ENCODE data around the gene INPP5E. TPM values are rescaled to one million over a fixed set of nuclear protein-coding genes. Genes with fewer than 3 reads are reported as not detected.

INPP5E gene
- total RNA-seq, 1 donor from 2014 or later = 4.0 TPM

DNA sequence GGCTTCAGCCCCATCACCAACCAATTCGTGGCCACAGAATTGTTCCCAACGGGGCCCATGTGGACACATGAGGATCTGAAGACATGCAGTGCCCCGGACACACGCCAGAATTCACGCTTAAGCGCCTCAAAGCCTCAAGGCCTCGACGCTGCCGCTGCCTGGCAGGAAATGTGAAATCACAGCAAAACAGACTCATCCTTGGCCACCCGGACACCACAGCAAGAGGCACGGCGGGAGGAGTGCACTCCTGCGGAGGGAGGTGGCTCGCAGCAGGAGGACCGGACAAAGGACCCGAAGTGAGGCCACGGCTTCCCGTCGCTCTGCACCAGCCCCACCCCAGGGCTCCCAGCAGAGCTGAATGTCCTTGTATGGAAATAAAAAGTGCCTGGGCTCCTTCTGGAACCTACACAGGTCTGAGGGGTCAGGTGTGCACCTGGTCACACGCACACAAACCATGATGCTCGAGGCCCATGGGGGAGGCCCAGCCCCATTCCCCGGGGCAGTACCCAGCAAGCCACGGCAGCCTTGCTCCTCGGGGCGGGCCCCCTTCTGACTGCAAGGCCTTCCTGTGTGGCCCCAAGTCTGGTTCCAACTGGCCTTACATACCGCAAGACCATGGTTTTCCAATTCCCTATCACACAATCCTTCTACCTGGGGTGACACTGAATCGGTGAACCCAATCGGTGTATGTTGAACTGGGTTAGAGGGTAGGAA lies 33.2 kb upstream of the INPP5E start:
- DNase-seq (ENCODE audit: low read depth in 2 of 2) = no peak

DNA sequence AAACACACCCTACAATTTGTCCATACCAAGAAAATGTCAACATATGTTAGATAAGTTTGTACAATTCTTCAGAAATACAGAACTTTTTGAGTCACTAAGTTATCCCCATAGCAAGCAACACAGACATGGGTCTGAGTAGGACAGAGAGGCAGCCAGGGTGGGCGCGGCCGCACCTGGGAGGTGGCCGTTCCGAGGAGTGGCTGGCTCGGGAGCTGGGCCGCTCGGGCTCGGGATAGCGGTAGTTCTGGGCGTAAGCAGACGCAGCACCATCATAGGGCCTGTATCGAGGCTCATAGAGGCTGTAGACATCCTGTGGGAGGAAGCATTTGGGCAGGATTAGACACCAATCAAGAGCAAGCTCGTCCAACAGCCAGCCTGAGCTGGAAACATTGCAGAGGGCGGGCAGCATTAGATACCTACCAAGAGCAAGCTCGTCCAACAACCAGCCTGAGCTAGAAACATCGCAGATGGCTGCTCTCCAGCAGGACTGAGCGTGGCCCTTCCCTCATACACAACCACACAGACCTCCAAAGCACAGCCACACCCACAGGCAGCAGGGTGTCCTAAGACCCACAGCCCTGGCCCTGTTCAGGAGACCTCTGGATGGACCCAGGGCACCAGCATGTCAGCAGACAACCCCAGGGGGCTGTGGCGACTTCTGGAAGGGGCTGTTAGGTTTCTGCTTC lies 32.3 kb upstream of the INPP5E start:
- DNase-seq (ENCODE audit: low read depth in 2 of 2) = no peak

DNA sequence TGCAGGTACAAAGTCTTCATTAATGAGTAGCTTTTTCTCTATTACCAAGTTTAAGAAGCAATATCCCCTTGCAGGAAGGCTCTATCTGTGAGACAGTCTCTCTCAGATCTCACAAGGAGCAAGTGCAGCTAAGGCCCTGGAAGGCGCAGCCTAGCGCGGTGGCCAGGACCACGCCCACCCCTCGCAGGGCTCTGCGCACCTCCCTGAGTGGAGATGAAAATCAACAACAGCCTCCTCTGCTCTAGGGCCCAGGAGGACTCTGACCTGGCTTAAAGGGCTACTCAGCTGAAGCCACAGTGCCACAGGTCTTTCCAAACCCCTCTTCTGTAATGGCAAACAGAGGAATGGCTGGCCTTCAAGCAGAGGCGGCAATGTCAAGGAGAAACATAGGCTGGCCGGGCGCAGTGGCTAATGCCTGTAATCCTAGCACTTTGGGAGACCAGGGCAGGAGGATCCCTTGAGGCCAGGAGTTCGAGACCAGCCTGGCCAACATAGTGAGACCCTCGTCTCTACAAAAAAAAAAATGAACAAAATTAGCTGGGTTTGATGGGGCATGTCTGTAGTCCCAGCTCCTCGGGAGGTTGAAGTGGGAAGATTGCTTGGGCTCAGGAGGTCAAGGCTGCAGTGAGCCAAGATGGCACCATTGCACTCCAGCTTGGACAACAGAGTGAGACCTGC lies 31.3 kb upstream of the INPP5E start:
- DNase-seq (ENCODE audit: low read depth in 2 of 2) = no peak

DNA sequence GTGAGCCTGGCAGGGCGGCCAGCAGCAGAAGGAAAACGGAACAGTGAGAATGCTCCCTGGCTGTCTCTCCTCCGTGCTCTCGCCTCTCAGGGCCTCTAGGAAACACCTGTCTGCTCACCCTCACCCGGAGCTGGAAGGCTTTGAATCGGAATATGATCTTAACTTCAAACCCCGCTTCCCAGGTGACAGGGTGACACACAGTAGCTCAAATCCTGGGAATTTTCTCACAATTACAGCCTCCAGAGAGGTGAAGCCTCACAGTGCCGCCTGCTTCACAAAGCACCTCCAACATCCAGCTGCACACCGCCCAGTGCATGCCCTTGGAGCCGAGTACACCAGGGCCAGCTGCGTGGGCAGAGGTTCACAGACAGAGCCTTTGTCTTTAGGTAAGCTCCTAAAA lies 30.7 kb upstream of the INPP5E start:
- no peak for DNase-seq (ENCODE audit: low read depth in 2 of 2)

DNA sequence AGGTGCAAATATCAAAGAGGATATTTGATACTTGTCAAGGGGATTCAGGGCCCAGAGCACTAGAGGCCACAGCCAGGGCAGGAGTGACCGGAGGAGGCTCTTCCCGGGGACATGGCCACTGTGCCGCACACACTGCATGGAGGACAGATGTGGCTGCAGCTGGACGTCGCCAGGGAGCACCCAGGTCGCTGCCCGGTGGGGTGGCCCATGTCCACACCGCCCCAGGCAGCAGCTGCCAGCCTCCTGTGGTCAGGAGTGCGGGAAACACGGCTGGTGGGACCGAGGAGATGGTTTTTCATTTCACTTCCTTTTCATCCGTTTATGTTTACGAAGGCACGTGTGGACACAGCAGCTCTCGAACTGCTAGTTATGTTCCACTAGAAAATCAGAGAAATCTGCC lies 28.1 kb upstream of the INPP5E start:
- no peak for DNase-seq (ENCODE audit: low read depth in 2 of 2)

DNA sequence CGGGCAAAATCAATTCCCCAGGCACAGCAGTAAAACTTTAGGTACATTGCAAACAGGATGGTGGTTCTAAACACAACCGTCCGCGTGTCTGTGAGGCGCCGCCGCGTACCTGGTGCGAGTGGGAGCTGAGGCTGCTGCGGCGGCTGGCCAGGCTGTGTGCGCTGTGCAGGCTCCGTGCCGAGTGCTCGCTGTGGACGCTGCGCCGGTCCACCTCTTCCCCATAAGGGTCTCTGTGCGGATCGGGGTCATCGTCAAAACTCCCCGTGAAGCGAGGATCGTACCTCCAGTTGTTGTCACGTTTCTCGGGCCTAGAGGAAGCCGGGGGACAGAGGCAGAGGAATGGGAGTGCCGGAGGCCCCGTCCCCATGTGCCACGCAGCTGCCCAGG lies 26.5 kb upstream of the INPP5E start:
- no peak for DNase-seq (ENCODE audit: low read depth in 2 of 2)

DNA sequence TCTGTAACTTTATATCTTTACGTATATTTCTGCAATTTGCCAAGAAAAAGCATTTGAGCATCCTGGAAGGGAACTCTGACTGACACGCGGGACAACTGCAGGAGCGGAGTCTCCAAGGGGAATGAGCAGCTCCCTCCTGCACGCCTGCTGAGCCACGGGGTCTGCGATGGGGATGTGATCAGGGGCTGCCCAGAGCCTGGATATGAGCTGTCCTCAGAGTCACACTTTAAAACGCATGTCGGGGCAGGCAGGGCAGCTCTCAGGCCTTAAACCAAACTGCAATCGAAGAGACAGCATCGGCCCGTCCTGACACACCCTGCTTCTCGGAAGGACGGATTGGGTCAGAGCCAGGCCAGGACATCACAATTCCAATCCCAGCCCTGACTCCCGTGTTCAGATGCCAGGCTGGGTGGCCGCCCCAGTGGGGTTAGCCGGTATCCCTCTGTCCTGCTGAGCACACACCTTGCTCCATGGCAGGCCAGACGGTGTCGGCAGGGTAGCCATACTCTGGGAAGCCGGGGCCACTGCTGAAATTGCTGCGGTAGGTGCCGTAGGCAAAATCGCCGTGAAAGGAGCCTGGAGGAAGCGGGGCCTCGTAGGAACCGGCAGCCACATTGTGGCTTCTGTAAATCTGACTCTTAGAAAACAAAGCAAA lies 26.0 kb upstream of the INPP5E start:
- no peak for DNase-seq (ENCODE audit: low read depth in 2 of 2)

DNA sequence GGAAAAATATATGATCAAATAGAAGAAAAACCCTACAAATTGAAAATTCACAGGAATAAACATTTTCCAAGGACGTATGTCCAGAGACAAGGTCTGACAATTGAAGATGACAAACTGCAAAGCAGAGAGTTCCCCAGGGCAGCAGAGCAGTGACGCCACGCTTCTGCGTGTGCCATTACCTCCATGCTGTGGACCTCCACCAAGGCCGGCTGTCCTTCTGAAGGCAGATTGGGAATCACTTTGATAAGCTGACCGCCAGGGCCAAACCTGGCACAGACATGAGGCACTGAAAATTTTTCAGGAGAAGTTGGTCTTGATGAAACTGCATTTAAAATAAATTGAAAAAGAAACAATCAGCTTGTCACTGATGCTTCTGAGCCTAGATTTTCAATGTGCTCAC lies 24.6 kb upstream of the INPP5E start:
- no peak for DNase-seq (ENCODE audit: low read depth in 2 of 2)

DNA sequence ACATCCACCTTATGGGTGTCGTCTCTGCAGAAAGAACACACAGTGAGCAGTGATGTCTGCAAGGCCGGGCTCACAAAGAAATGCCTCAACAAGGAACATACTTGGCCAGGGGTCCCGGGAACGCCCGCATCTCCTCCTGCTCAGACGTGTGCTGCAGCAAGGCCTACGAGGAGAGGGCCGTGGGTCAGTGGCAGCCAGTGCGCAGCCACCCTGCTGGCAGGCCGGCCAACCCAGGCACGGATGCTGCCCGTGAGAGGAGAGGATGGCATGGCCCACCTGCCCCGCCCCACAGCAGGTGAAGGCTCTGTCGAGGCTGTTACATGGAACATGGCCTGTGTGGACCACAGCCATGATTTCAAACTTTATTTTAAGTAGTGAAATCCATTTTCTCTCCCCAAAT lies 23.9 kb upstream of the INPP5E start:
- no peak for DNase-seq (ENCODE audit: low read depth in 2 of 2)

DNA sequence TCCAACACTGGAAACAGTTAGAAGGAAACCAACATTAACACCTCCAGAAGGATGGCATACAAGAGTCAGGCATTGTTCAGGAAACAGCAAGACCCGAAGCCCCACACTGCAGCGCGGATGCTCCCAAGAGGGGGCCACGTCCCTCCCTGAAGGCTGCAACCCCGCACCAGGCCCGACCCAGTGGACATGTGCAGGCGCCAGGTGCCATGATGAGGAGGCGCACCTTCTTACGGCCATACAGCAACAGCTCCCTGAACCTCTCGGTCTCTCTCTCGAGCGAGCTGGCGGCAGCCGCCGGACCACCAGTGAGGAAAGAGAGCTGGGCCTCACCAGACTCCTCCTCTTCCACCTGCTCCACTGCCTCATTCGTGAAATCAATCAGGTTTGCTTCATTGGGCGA lies 23.0 kb upstream of the INPP5E start:
- DNase-seq (ENCODE audit: low read depth in 2 of 2) = no peak

DNA sequence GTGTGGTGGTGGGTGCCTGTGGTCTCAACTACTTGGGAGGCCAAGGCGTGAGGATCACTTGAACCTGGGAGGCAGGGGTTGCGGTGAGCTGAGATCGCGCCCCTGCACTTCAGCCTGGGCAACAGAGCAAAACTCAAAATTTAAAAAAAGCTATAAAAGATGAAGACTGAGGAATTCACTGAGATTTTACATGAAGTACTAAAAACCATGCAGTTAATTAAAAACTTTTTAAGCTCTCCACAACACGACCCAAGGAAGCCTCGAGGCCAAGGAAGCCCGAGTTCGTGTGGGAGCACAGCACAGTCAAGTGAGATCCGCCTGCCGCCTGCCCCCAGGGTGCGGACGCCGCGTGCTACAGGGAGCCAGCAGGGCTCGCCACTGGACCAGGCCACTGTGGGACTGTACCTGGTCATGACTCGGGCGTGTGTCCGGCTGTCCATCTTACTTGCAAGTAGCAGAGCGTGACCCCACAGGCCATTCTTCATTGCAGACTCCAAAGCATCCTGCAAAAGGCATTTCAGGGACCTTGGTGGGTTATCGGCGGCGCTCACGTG lies 21.2 kb upstream of the INPP5E start:
- DNase-seq (ENCODE audit: low read depth in 2 of 2) = no peak

DNA sequence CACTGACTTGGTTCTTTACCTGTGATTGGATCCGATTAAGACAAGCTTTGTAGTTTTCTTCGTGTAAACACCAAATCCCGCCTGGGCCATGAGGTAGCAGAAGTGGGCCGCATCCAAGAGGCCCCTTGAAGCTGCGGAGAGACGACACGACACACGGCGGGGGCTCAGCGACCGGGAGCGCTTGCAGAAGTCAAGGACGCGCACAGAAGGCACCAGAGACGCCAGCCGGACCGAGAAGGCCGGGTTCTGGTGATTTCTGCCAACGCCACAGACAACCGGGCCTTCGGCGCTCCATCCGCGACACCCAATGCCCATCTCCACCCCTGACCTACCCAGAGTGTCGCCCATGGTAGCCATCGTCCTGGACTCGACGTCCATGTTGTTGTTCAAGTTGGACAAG lies 19.8 kb upstream of the INPP5E start:
- no peak for DNase-seq (ENCODE audit: low read depth in 2 of 2)

DNA sequence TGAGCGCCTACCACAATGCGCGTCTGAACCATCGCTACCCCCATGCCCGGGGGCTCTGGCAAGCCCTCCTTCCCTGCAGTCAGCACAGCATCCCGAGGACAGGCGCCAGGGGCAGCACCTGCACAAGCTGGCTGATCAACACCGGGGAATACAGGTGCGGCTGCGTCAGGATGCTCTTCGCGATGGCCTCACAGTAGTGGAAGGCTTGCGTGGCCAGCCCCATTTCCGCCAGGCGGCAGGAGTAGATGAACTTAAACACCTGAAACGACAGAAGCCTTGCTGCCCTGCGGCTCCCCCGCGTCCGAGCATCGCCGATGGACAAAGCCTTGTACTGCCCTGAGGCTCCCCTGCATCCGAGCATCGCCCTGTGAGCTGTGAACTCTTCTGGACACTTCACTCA lies 17.7 kb upstream of the INPP5E start:
- DNase-seq (ENCODE audit: low read depth in 2 of 2) = no peak

DNA sequence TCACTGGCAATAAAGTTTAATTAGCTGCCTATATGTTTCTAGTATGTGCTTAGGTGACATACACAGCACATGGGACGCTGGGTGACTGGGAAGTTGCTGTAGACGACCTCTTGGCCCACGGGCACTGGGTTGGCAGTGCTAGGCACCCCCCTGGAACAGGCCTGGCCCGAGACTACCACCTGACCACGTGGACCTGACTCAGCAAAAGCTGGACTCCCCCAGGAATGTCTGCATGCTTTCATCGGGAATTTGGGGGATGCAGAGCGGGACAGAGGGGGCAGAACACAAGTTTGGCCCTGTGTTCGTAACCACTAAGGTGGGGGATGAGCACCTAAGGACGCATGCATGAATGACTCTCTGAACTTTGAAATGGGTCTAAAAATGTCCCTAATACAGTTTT lies 16.6 kb upstream of the INPP5E start:
- DNase-seq (ENCODE audit: low read depth in 2 of 2) = no peak

DNA sequence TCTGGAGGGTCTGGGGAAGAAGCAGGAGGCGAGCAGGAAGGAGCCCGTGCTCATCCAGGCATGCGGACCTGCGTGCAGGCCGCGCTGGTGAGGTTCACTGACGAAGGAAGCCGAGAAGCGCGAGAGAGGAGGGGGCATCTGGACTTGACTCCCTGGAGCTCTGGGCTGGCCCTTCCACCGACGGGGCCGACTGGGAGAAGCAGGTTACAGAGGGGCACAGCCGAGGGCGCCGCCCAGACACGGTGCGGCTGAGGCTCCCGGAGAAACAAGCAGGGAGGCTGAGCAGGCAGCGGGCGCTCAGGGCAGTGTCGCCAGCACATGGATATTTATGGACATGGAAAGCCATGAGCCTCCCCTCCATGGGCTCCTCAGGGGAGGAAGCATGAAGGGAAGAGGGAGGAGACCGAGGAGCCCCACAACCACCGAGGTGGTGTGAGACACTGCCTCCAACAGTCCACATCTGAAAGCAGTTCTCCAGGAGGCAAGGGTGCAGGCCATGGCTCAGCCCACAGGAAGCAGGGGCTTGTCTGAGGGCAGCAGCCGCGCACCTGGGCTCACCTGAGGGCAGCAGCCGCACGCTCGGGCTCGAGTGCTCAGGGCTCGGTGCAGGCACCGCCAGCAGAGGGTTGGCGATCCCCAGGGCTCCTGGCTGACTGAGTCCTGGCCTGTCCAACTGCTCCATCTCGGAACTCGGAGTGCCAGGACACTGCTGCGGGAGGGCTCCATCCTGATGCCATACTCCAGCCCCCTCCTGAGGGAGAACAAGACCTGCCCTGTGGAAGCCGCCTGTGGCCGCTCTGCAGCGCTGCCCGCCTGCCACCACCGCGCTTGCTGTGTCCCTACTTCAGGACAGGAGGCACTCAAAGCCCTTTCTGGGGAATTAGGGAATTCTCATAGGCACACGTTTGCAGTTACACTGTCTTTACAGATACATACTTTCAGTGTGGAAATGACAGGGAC lies 15.7 kb upstream of the INPP5E start:
- DNase-seq (ENCODE audit: low read depth in 2 of 2) = no peak

DNA sequence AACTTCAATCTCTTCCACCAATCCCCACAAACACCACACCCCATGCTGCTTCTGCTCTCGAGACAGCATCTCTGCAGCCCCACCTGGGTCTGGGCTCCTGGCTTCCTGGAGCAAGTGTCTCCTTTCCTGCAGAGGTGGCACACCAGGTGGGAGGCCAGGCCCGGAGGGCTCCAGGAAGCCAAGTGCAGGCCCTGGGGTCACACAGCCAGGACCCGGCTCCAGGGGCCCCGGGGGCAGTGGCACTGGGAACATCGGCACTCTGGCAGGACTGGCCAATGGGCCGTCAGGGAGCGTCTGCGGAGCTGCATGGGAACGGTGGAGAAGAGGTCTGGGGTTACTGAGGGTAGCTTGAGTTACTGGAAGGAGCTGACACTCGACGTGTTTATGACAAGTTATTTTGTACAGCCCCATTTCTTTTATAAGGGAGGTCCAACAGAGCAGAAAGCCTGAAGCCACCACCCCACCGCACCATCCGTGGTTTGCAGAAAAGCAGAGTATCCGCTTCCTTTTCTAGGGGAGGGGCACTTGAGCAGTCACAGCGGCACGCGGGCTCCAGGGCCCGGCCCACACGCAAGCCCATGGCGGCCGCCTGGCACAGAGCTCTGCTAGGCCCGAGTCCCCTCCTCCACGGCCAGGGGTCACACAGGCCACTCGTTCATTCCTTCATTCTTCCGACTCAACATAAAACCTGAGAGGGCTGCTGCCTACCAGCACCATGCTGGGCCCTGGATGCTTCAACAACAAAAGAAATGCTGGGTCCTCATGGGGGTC lies 14.6 kb upstream of the INPP5E start:
- no peak for DNase-seq (ENCODE audit: low read depth in 2 of 2)

DNA sequence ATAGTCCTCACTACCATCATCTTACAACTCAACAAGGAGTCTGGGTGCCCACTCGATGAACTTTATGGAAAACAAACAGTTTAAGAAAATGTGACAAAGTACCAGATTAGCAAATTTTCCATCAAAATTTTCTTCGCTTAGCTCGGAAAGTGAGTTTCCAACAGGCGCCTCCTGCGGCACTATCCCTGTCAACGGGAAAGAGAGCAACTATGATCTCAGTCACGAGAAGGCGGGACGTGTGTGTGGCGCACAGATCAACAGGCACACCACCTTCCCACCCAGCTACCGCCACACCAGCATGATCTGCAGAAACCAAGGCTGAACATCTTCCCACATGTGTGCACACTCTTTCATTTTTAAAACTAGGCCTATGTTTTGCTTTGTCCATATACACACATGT lies 13.7 kb upstream of the INPP5E start:
- DNase-seq (ENCODE audit: low read depth in 2 of 2) = no peak

DNA sequence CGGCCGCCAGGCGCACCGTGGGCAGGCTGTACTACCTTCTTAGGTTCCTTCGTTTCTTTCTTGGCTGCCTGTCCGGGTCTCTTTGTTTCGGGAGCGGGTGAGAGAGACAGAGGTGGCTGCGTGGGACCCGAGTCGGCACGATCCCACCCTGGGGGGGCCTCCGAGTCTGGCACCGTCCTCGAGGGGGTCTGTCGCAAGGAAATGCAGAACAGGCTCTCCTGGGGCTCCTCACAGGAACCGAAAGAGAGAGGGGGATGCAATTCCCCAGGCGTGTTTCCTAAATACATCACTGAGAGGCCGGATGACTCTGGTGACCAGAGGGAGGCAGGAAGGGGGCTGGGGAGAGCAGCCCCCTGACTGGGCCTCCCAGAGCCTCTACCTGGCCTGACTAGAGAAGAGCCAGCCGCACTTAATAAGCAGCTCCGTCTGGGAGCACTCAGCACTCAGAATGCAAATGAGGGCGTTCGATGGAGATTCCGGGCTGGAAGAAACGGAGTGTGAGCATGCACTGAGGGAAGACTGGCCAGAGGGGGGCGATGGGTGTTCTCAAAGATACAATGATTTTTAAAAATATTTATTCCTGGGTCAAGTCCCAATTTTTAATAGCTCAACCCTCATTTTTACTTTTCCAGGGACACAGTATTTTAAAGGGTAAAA lies 11.7 kb upstream of the INPP5E start:
- DNase-seq (ENCODE audit: low read depth in 2 of 2) = no peak

DNA sequence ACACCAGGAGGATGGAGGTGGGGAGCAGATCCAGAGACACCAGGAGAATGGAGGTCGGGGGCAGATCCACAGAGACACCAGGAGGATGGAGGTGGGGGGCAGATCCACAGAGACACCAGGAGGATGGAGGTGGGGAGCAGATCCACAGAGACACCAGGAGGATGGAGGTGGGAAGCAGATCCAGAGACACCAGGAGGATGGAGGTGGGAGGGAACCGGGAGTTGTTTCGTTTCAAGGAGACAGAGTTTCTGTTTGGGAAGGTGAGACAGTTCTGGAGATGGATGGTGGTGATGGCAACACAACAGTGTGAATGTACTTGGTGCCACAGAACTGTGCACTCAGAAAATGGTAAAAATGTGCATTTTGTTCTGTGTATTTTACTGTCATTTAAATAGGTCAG lies 9.0 kb upstream of the INPP5E start:
- DNase-seq (ENCODE audit: low read depth in 2 of 2) = no peak

All from lung microvascular endothelial cell (primary cell).